ENCODE data around the gene PSMA5. TPM values are rescaled to one million over a fixed set of nuclear protein-coding genes. Genes with fewer than 3 reads are reported as not detected.

PSMA5 gene
- total RNA-seq, 1 experiment from 2014 or later = 169 TPM

DNA sequence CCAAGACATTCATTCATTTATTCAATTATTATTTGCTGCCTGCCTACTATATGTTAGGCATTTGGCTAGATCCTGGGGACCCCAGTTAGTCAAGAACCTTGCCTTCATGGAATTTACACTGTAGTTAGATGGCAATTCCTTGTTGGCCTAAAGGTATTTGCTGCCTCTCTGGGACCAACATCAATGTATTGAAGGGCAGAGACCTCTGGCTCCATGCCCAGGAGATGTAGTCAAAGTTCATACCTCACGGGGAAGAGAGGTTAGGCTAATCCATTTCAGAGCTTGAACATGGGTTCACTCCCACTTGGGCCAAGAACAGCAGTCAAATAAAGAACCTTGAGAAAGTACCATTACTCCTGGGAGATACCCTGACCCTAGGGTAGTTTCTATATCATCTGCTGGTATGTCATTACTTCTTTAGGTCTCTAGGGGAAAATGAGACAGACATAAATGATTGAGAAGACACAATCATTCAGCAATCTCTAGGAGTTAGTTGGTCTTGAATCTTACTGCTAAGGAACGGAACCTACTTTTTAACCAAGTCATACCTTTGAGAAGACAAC lies 60.5 kb downstream of the PSMA5 start:
- no peak overlapping the region for H3K9ac ChIP-seq (ENCODE audit: low read length)
- H3K4me2 ChIP-seq (ENCODE audit: low read length) = no peak overlapping the region
- H3K4me1 ChIP-seq (ENCODE audit: control insufficient read depth in 1 of 2, insufficient read depth in 2 of 2, low read length in 2 of 2) = peaks cover 0 to 14% of the 10 kb centered on the region in 2 experiments; a peak in 3 of 4 replicates
- TF ChIP-seq POLR2A (IDR thresholded peaks at IDR 0.05; ENCODE audit: borderline replicate concordance, extremely low read depth, insufficient read depth, insufficient read length) (no peak), SRF (IDR thresholded peaks at IDR 0.05; ENCODE audit: low read depth) (no peak), TCF7L2 (IDR thresholded peaks at IDR 0.05; ENCODE audit: borderline replicate concordance, extremely low read depth, insufficient read depth, insufficient read length) (no peak), EZH2phosphoT487 (IDR thresholded peaks at IDR 0.05; ENCODE audit: borderline replicate concordance) (no peak), POLR2AphosphoS5 (IDR thresholded peaks at IDR 0.05; ENCODE audit: low read depth, low read length) (no peak), FOSL1 (IDR thresholded peaks at IDR 0.05; ENCODE audit: low read depth) (no peak), ZFX (IDR thresholded peaks at IDR 0.05) (no peak), RAD21 (IDR thresholded peaks at IDR 0.05; ENCODE audit: low read depth) (no peak), YY1 (IDR thresholded peaks at IDR 0.05; ENCODE audit: extremely low read depth, insufficient replicate concordance, low read depth, low read length) (no peak), SIN3A (IDR thresholded peaks at IDR 0.05; ENCODE audit: low read depth) (no peak), EGR1 (IDR thresholded peaks at IDR 0.05; ENCODE audit: low read depth) (no peak)
- TF ChIP-seq, protein P1, sequence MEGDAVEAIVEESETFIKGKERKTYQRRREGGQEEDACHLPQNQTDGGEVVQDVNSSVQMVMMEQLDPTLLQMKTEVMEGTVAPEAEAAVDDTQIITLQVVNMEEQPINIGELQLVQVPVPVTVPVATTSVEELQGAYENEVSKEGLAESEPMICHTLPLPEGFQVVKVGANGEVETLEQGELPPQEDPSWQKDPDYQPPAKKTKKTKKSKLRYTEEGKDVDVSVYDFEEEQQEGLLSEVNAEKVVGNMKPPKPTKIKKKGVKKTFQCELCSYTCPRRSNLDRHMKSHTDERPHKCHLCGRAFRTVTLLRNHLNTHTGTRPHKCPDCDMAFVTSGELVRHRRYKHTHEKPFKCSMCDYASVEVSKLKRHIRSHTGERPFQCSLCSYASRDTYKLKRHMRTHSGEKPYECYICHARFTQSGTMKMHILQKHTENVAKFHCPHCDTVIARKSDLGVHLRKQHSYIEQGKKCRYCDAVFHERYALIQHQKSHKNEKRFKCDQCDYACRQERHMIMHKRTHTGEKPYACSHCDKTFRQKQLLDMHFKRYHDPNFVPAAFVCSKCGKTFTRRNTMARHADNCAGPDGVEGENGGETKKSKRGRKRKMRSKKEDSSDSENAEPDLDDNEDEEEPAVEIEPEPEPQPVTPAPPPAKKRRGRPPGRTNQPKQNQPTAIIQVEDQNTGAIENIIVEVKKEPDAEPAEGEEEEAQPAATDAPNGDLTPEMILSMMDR (IDR thresholded peaks at IDR 0.05 in 2 of 3, conservative IDR thresholded peaks at IDR 0.05 in 1 of 3; ENCODE audit: borderline replicate concordance in 1 of 3, insufficient read depth in 1 of 3, low read depth in 2 of 3, low read length in 2 of 3) = no peak
- TF ChIP-seq, protein P2, sequence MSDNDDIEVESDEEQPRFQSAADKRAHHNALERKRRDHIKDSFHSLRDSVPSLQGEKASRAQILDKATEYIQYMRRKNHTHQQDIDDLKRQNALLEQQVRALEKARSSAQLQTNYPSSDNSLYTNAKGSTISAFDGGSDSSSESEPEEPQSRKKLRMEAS (IDR thresholded peaks at IDR 0.05) = no peak
- TF ChIP-seq, protein P3, sequence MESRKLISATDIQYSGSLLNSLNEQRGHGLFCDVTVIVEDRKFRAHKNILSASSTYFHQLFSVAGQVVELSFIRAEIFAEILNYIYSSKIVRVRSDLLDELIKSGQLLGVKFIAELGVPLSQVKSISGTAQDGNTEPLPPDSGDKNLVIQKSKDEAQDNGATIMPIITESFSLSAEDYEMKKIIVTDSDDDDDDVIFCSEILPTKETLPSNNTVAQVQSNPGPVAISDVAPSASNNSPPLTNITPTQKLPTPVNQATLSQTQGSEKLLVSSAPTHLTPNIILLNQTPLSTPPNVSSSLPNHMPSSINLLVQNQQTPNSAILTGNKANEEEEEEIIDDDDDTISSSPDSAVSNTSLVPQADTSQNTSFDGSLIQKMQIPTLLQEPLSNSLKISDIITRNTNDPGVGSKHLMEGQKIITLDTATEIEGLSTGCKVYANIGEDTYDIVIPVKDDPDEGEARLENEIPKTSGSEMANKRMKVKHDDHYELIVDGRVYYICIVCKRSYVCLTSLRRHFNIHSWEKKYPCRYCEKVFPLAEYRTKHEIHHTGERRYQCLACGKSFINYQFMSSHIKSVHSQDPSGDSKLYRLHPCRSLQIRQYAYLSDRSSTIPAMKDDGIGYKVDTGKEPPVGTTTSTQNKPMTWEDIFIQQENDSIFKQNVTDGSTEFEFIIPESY (IDR thresholded peaks at IDR 0.05; ENCODE audit: extremely low read depth, insufficient replicate concordance, low read length) = no peak
- TF ChIP-seq, protein P4, sequence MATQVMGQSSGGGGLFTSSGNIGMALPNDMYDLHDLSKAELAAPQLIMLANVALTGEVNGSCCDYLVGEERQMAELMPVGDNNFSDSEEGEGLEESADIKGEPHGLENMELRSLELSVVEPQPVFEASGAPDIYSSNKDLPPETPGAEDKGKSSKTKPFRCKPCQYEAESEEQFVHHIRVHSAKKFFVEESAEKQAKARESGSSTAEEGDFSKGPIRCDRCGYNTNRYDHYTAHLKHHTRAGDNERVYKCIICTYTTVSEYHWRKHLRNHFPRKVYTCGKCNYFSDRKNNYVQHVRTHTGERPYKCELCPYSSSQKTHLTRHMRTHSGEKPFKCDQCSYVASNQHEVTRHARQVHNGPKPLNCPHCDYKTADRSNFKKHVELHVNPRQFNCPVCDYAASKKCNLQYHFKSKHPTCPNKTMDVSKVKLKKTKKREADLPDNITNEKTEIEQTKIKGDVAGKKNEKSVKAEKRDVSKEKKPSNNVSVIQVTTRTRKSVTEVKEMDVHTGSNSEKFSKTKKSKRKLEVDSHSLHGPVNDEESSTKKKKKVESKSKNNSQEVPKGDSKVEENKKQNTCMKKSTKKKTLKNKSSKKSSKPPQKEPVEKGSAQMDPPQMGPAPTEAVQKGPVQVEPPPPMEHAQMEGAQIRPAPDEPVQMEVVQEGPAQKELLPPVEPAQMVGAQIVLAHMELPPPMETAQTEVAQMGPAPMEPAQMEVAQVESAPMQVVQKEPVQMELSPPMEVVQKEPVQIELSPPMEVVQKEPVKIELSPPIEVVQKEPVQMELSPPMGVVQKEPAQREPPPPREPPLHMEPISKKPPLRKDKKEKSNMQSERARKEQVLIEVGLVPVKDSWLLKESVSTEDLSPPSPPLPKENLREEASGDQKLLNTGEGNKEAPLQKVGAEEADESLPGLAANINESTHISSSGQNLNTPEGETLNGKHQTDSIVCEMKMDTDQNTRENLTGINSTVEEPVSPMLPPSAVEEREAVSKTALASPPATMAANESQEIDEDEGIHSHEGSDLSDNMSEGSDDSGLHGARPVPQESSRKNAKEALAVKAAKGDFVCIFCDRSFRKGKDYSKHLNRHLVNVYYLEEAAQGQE (IDR thresholded peaks at IDR 0.05; ENCODE audit: low read depth) = no peak
- TF ChIP-seq, protein P5, sequence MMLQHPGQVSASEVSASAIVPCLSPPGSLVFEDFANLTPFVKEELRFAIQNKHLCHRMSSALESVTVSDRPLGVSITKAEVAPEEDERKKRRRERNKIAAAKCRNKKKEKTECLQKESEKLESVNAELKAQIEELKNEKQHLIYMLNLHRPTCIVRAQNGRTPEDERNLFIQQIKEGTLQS (IDR thresholded peaks at IDR 0.05) = no peak
- intact Hi-C loops (cut with micrococcal nuclease) = no loop called here
- ChIA-PET RAD21 (ENCODE audit: low non-redundant PET in 1 of 2, low total read pairs in 2 of 2, uncharacterized antibody in 2 of 2, unreplicated experiment in 2 of 2) (no interaction called here), CTCF (no interaction called here), POLR2A (no interaction called here)
- no peaks in the 10 kb centered on the region for H3K36me3 ChIP-seq (ENCODE audit: control insufficient read depth in 1 of 2, insufficient read depth in 2 of 2, low read length in 2 of 2)
- no peaks in the 10 kb centered on the region for H4K20me1 ChIP-seq (ENCODE audit: insufficient read depth)
- H3K79me2 ChIP-seq (ENCODE audit: insufficient read depth, low read length) = no peaks in the 10 kb centered on the region
- no TSS peak for BruUV-seq (replicated peaks)
- no peaks in the 10 kb centered on the region for H3K9me3 ChIP-seq (ENCODE audit: control insufficient read depth in 1 of 2, insufficient read depth in 1 of 2, low read depth in 1 of 2, low read length in 2 of 2)
- H3K27ac ChIP-seq (ENCODE audit: low read depth, low read length) = no peak overlapping the region
- DNase-seq (ENCODE audit: low read depth, low spot score) (no peak), ATAC-seq (no peak)
- H2AFZ ChIP-seq (ENCODE audit: low read depth, low read length, poor library complexity, severe bottlenecking) = no peak overlapping the region
- H3K4me3 ChIP-seq (replicated peaks in 1 of 2; ENCODE audit: low read depth in 1 of 2, low read length in 2 of 2) = no peak overlapping the region
- H3K9me2 ChIP-seq (ENCODE audit: insufficient read depth) = no peaks in the 10 kb centered on the region
- no peaks in the 10 kb centered on the region for H3K27me3 ChIP-seq (ENCODE audit: insufficient read depth, low read length)

Measured in HCT116 (cell line).